Heart right ventricle (tissue), 16 donors: ENCODE measurements around the gene RAC2. TPM values are rescaled to one million over a fixed set of nuclear protein-coding genes. Genes with fewer than 3 reads are reported as not detected.
A peak's percentile ranks its signal among the peaks of the same experiment; 100 is the strongest.

Source experiments
- ATAC-seq, 8 donors: fragments of 200-7000 bp; cut with Tn5 transposase; one replicate each; pipeline ENCODE4 v1.9.1; 2020; ENCODE audit warnings: mild to moderate bottlenecking in 8 of 8, moderate library complexity in 8 of 8, moderate number of reproducible peaks in 1 of 8
- DNase-seq, 2 donors: peaks; one replicate each; pipeline ENCODE4 v3.0.0-alpha.2; 2020
- H3K27ac ChIP-seq, 10 donors: fragments of 200-600 bp; sonication (generic) in 2 of 10; one replicate each; pipeline versions ENCODE4 v1.5.0 to v1.8.0; 2020 to 2022; ENCODE audit warnings: mild to moderate bottlenecking in 3 of 10
- H3K27me3 ChIP-seq, 7 donors: fragments of 200-600 bp; one replicate each; pipeline ENCODE4 v1.8.0; 2021 to 2022; ENCODE audit warnings: mild to moderate bottlenecking in 2 of 7
- H3K36me3 ChIP-seq, 9 donors: fragments of 200-600 bp; sonication (generic) in 1 of 9; one replicate each; pipeline versions ENCODE4 v1.5.0 to v1.8.0; 2020 to 2022; ENCODE audit warnings: mild to moderate bottlenecking in 2 of 9
- H3K4me1 ChIP-seq, 9 donors: fragments of 200-600 bp; sonication (generic) in 1 of 9; one replicate each; pipeline versions ENCODE4 v1.5.0 to v1.8.0; 2020 to 2022; ENCODE audit warnings: mild to moderate bottlenecking in 4 of 9
- H3K4me3 ChIP-seq, 10 donors: fragments of 200-600 bp; sonication (generic) in 2 of 10; one replicate each; pipeline versions ENCODE4 v1.5.0 to v1.8.0; 2020 to 2022; ENCODE audit warnings: mild to moderate bottlenecking in 7 of 10, moderate library complexity in 2 of 10
- H3K9me3 ChIP-seq, 11 donors: fragments of 200-600 bp in 10 of 11; sonication (generic) in 2 of 11; one replicate each; pipeline versions ENCODE4 v1.5.0 to v1.8.0; 2013 to 2022; ENCODE audit warnings: mild to moderate bottlenecking in 2 of 11, control low read depth in 1 of 11, moderate library complexity in 1 of 11
- CTCF ChIP-seq, 9 donors: fragments of 200-600 bp; sonication (generic) in 2 of 9; IDR thresholded peaks; one replicate each; pipeline versions ENCODE4 v1.5.0 to v1.8.0; 2021 to 2022; ENCODE audit warnings: antibody characterized with exemption in 9 of 9, mild to moderate bottlenecking in 5 of 9, moderate library complexity in 1 of 9
- WGBS, 2 donors: extraction: QIAGEN DNeasy Blood & Tissue Kit; methylation state at CpG; one replicate each; pipeline ENCODE4 v1.1.7; 2013; ENCODE audit warnings: inconsistent platforms in 1 of 2; 5-methylcytosine and 5-hydroxymethylcytosine counted together
- intact Hi-C, 10 donors: fragments of 100-400 bp; cut with DNase I; formaldehyde crosslinking; loops; one replicate each; pipeline versions ENCODE4 v1.11.1 to v1.14.2; 2022
- polyA plus RNA-seq, 2 donors: library from polyadenylated mRNA; stranded (reverse); fragments of 200-250 nt; gene quantifications; one replicate each; pipeline ENCODE4 v1.2.3, GENCODE V29; 2013
- total RNA-seq, 10 donors: library from RNA; stranded (reverse); fragmentation: NEBNext Ultra II Directional in 3 of 10; extraction: Animal tissue kit (Norgen Biotek cat#: 25700) in 3 of 10; gene quantifications; one replicate each; pipeline versions ENCODE4 v1.2.1 to v1.2.4, GENCODE V29; 2021 to 2023
- donor health status: Arrhythmogenic right ventricular cardiomyopathy.
- donor health status: ischemic (EF 13 %, LVEDD 7.1; RV severe dilation, severe dysfunction).
- donor health status: healthy with polysubstance abuse.
- donor health status: DM: no; HTN: yes; CAD: no.
- donor health status: DM: no; HTN: no; CAD: no.
- donor health status: ischemic (EF 25% LVEDD 6.9; RV normal size, moderate dysfunction).
- donor health status: ischemic (EF 25% LVEDD 5.7; RV mildly dilated, moderate dysfunction).
- donor health status: healthy.
- donor health status: DM: yes; HTN: yes; CAD: no.
- donor health status: Ischemic cardiomyopathy.
- donor health status: ischemic (EF 35%, LVEDD 5.7; RV mildly dilated, moderate dysfunction).
- donor health status: nonischemic (EF 11% LVEDD 7.7; RV severe dilation, severe dysfunction).
- donor health status: DM: yes; HTN: yes; CAD: no.
- donor health status: PGD.
- donor health status: ischemic (EF 29% LVEDD 5.4; RV normal size, mild dysfunction).
- donor health status: nonischemic (EF 23%, LVEDD 6.1; RV moderate dilation, normal function).

Gene RAC2
- total and polyA plus RNA-seq, 12 donors, result 1.1 to 37.1 (median 3.5) TPM

- peaks cover 0 to 67% (median 0%) of the 10 kb centered on the region in 9 donors for H3K4me1 ChIP-seq
- no peak for DNase-seq
- no peak overlapping the region for H3K4me3 ChIP-seq
- intact Hi-C loops, result no loop called here
- WGBS, 2 donors, result 80 to 87% methylated on average over 5 of the region's 5 CpGs
- no peak for ATAC-seq
- peaks cover 0 to 76% (median 38%) of the 10 kb centered on the region in 7 donors for H3K27me3 ChIP-seq
- no peak for TF ChIP-seq CTCF (IDR thresholded peaks at IDR 0.05)
- H3K27ac ChIP-seq, result peak overlapping the region in 1 of 10 donors; percentile 93
- H3K9me3 ChIP-seq, result no peaks in the 10 kb centered on the region
- no peaks in the 10 kb centered on the region for H3K36me3 ChIP-seq
These were observed 31.6 kb upstream of the RAC2 start for GRCh38 chr22:37275622-37276021.

GRCh38 chr22:37275134-37275533 is 31.1 kb upstream of the RAC2 start:
- WGBS, 2 donors, result 84 to 86% methylated on average over 11 of the region's 11 CpGs
- TF ChIP-seq CTCF (IDR thresholded peaks at IDR 0.05), result no peak
- Histone ChIP-seq H3K27ac (peak overlapping the region in 3 of 10 donors; percentile 28 to 93 (median 39)), H3K9me3 (no peaks in the 10 kb centered on the region), H3K4me3 (no peak overlapping the region), H3K4me1 (peaks cover 0 to 72% (median 0%) of the 10 kb centered on the region in 9 donors), H3K27me3 (peaks cover 0 to 73% (median 35%) of the 10 kb centered on the region in 7 donors), H3K36me3 (no peaks in the 10 kb centered on the region)
- no peak for DNase-seq
- no peak for ATAC-seq
- intact Hi-C loops, result no loop called here

DNA sequence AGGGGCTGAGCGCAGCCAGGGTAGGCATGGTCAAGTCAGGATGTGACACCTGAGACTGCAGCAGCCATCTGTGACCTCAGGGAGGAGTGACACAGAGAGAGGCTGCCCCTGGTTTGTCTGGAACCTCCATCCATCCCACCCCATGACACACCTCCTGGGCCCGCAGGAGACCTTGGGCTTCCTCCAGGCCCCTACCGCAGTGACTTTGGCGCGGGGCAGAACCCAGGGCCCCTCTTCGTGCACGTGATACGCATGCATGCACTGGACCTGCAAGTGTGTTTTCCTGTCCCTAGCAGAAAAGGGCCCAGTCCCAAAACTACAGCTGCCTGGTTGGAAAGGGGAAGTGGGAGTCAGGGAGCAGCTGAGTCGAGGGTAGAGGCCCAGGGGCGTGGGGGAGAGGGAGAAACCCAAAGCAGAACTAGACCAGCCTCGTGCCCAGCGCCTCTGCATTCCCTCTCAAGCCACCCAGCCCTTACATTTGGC is 30.4 kb upstream of the RAC2 start:
- Histone ChIP-seq H3K9me3 (no peaks in the 10 kb centered on the region), H3K4me3 (no peak overlapping the region), H3K27me3 (peaks cover 0 to 70% (median 32%) of the 10 kb centered on the region in 7 donors), H3K36me3 (no peaks in the 10 kb centered on the region), H3K4me1 (peaks cover 0 to 73% (median 0%) of the 10 kb centered on the region in 9 donors), H3K27ac (peak overlapping the region in 2 of 10 donors; percentile 28 to 93)
- ATAC-seq, result peak in 7 of 8 donors; percentile 43 to 80 (median 72)
- intact Hi-C loops, result no loop called here
- DNase-seq, result peak; percentile 48 to 52
- 56 to 60% methylated on average over 12 of the region's 12 CpGs for WGBS, 2 donors
- no peak for TF ChIP-seq CTCF (IDR thresholded peaks at IDR 0.05)

DNA sequence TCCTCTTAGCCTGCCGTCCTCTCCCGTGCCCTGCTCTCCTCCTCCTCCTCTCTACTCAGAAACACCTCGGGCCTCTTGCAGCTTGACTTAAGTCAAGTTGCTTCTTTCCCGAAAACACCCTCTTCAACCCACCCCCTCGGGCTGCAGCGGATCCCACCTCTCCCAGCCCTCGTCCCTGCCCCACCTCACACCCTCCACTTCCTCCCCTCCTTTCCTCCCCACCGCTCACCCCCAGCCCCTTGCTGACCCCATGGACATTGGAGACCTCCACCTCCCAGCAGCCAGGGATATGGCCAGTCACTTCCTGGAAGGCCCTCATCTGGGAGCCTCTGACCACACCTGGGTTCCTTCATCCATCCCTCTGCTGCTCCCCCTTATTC is 29.8 kb upstream of the RAC2 start:
- Histone ChIP-seq H3K27me3 (peaks cover 0 to 70% (median 27%) of the 10 kb centered on the region in 7 donors), H3K4me1 (peaks cover 0 to 73% (median 0%) of the 10 kb centered on the region in 9 donors), H3K27ac (peak overlapping the region in 1 of 10 donors; percentile 93), H3K36me3 (no peaks in the 10 kb centered on the region), H3K4me3 (no peak overlapping the region), H3K9me3 (no peaks in the 10 kb centered on the region)
- ATAC-seq (no peak), DNase-seq (no peak)
- 71 to 78% methylated on average over 8 of the region's 8 CpGs for WGBS, 2 donors
- intact Hi-C loops, result no loop called here
- TF ChIP-seq CTCF (IDR thresholded peaks at IDR 0.05), result no peak
